K562 (cell line): ENCODE data around the gene SLC13A3.

ENCODE experiments used
- CTCF ChIP-seq, 3 experiments: IDR thresholded peaks in 2 of 3; conservative IDR thresholded peaks in 1 of 3; 2 replicates each; pipeline ENCODE4 v1.5.1; 2011 to 2012; ENCODE audit warnings: low read length in 3 of 3, mild to moderate bottlenecking in 3 of 3, control low read depth in 2 of 3, improper control_type of control experiment in 1 of 3, inconsistent platforms in 1 of 3, low read depth in 1 of 3, mixed read lengths in 1 of 3, moderate library complexity in 1 of 3; ENCODE audit not compliant: insufficient read depth in 2 of 3
- MTA1 ChIP-seq: fragments of 450-650 bp; IDR thresholded peaks from 2 replicates; pipeline ENCODE4 v1.6.1; 2017; ENCODE audit warnings: borderline replicate concordance
- ZNF184 ChIP-seq: sonication (generic); formaldehyde crosslinking; IDR thresholded peaks from 2 replicates; pipeline ENCODE4 v1.5.0; 2020; ENCODE audit warnings: missing genetic modification reagents

- no peak for TF ChIP-seq CTCF (IDR thresholded peaks at IDR 0.05 in 2 of 3, conservative IDR thresholded peaks at IDR 0.05 in 1 of 3; ENCODE audit: insufficient read depth in 2 of 3, low read depth in 1 of 3, low read length in 3 of 3)
- TF ChIP-seq ZNF184 (CRISPR knock-in tag), result no peak
- TF ChIP-seq MTA1, result no peak
Observed at GRCh38 chr20:46660487-46660886, 9.2 kb upstream of the SLC13A3 start.
